Measurements from ENCODE around the gene CDHR2. TPM values are rescaled to one million over a fixed set of nuclear protein-coding genes. Genes with fewer than 3 reads are reported as not detected.

The CDHR2 gene
- total RNA-seq, 6 experiments from 2014 or later = not detected

DNA sequence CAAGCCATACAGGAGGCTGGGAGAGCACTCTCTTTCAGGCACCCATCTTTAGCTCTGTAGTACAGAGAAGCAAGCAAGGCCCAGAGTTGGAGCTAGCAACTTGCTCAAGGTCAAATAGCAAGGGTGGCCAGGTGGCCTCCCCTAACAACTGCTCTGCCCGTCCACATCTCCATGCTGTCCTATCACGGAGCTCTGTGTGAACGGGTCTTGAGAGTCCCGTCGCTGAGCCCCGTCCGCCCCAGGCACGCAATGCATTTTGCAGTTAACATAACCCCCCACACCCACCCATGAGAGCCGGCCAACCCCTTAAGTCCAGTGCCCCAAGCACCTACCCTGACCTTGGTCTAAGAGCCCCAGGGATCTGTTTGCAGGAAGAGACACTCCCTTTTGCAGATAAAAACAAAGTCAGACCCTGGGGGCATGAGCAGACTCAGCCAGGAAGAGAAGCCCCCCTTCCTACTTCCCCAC, 13.4 kb upstream of the CDHR2 start:
- no peak for TF ChIP-seq CTCF (IDR thresholded peaks at IDR 0.05)
- Mint-ChIP-seq H3K4me1 (ENCODE audit: low read depth) (peaks cover 43% of the 10 kb centered on the region), H3K27me3 (ENCODE audit: insufficient read depth) (no peaks in the 10 kb centered on the region; the same call in 1 of the 2 replicates), H3K9me3 (no peaks in the 10 kb centered on the region), H3K36me3 (ENCODE audit: low read depth) (no peaks in the 10 kb centered on the region), H3K4me3 (peak overlapping the region; percentile 95), H3K27ac (peak overlapping the region; percentile 98)
- DNase-seq = no peak

DNA sequence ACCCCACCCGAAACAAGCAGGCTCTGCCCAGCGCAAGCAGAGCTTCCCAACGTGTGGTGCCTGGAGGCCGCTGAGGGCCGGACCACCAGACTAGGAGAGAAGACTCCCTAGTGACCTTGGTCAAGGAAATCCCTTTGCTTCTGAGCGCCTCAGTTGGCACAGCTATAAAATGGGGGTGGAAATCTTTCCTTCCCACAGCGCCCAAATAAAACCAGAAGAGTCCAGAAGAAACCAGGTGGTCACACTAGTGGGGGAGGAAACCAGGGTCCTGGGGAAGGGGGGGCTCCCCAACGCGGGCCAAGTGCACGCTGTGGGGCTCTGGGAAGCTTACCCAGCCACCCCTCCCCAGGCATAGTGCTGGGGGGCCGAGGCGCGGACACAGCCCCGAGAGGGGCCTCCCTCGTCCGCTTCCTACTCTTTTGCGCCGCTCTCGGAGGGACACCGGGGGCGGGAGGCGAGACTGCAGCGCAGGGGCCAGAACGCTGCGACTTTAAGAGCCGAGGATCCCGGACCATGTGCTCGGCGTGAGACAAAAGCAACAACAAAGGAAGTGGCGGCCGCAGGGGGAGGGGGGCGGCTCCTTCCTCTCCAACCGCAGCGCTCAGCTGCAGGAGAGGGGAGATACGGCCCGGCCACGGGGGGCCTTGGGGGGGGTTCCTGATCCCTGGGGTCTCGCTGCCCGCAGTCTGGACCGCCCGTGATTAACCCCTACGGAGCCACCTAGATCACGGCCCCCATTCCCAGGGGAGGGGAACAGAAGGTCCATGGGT, 12.8 kb upstream of the CDHR2 start:
- Mint-ChIP-seq H3K4me3 (peak overlapping the region; percentile 95), H3K27me3 (ENCODE audit: insufficient read depth) (no peaks in the 10 kb centered on the region; the same call in none of the 2 replicates), H3K27ac (peak overlapping the region; percentile 98), H3K4me1 (ENCODE audit: low read depth) (peaks cover 43% of the 10 kb centered on the region), H3K36me3 (ENCODE audit: low read depth) (no peaks in the 10 kb centered on the region), H3K9me3 (no peaks in the 10 kb centered on the region)
- peak; percentile 51 for DNase-seq
- no peak for TF ChIP-seq CTCF (IDR thresholded peaks at IDR 0.05)

DNA sequence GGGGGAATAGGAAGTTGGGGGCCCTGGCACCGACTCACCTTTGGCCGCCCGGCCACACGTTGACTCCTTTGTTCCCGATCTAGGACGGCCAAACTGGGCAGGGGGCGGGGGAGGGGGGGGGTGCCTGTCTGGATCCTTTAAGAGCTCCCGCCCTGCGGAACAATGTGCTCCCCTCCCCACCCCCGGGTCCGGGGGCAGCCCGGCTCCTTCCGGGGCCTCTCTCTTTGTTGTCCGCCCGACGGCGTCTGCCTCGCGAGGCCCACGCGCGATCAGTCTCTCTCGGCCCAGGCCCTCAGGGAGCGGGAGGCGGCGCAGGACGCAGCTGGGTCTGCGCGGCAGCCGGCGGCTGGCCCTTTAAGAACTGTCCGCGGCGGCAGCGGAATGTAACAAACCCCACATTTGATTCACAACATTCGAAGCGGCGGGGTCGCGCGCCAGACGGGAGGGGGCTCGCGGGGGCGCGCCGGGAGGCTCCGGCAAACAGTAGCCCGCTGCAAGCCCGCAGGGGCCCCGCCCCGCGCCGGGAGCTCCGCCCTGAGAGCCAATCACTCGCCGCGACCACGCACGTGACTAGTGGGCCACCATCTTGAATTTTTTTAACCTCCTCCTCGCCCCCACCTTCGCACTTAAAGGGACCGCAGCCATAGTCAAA, 12.1 kb upstream of the CDHR2 start, which contains the start of gene RNF44:
Gene RNF44, minus strand, starts transcription at position 501 of the 652 bp plus-strand sequence. CDS start 4,930 bp downstream, outside the sequence.
- peaks cover 6% of the 10 kb centered on the region for H3K27me3 Mint-ChIP-seq (ENCODE audit: insufficient read depth)
- peak within 1 kb of the TSS; percentile 95 for H3K4me3 Mint-ChIP-seq
- peaks cover 51% of the 10 kb centered on the region for H3K4me1 Mint-ChIP-seq (ENCODE audit: low read depth)
- H3K9me3 Mint-ChIP-seq = no peaks in the 10 kb centered on the region
- no peak for TF ChIP-seq CTCF (IDR thresholded peaks at IDR 0.05)
- DNase-seq = peak; percentile 96
- peak within 1 kb of the TSS; percentile 98 for H3K27ac Mint-ChIP-seq
- no peaks in the 10 kb centered on the region for H3K36me3 Mint-ChIP-seq (ENCODE audit: low read depth)

- Mint-ChIP-seq H3K27ac (peak overlapping the region; percentile 98), H3K4me1 (ENCODE audit: low read depth) (peaks cover 51% of the 10 kb centered on the region), H3K27me3 (ENCODE audit: insufficient read depth) (peaks cover 8% of the 10 kb centered on the region), H3K4me3 (peak overlapping the region; percentile 95), H3K36me3 (ENCODE audit: low read depth) (no peaks in the 10 kb centered on the region), H3K9me3 (no peaks in the 10 kb centered on the region)
- no peak for TF ChIP-seq CTCF (IDR thresholded peaks at IDR 0.05)
- DNase-seq = peak; percentile 100
These were observed 11.4 kb upstream of the CDHR2 start for GRCh38 chr5:176537554-176538229.

GRCh38 chr5:176538230-176538988, 10.7 kb upstream of the CDHR2 start:
- DNase-seq = no peak
- Mint-ChIP-seq H3K27ac (peak overlapping the region; percentile 98), H3K9me3 (no peaks in the 10 kb centered on the region), H3K27me3 (ENCODE audit: insufficient read depth) (peaks cover 8% of the 10 kb centered on the region), H3K4me1 (ENCODE audit: low read depth) (peaks cover 49% of the 10 kb centered on the region), H3K36me3 (ENCODE audit: low read depth) (no peaks in the 10 kb centered on the region), H3K4me3 (peak overlapping the region; percentile 95)
- TF ChIP-seq CTCF (IDR thresholded peaks at IDR 0.05) = no peak
